NCI-H2029 (cell line): ENCODE results near the gene PGP.
A peak's percentile ranks its signal among the peaks of the same experiment; 100 is the strongest.
"Not testable (repeated sequence)": the region's sequence is repeated elsewhere in the genome, so short reads cannot be mapped to it uniquely, and the experiment has no call there.

Experiments
- DNase-seq: peaks from one replicate; lab custom pipeline; 2025; lab: John Stamatoyannopoulos, UW

PGP gene

DNA sequence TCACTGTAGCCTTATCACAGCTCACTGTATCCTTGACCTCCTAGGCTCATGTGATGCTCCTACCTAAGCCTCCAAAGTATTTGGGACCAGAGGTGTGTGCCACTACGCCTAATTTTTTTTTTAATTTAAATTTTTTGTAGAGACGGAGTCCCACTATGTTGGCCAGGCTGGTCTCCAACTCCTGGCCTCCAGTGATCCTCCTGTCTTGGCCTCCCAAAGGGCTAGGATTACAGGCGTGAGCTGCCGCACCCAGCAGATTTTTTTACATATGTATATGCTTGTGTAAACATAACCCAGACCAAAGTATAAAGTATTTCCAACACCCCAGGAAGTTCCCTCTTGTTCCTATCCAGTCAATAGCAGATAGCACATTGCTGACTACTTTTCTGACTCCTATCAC is 1.7 kb upstream of the PGP start:
- DNase-seq, result no peak

GRCh38 chr16:2213817-2214718 is 572 bp downstream of the PGP start:
- no peak for DNase-seq

- DNase-seq, result no peak
Observed at GRCh38 chr16:2212362-2213324, 2.0 kb downstream of the PGP start.

- DNase-seq, result no peak
Observed at GRCh38 chr16:2211923-2212347, 2.7 kb downstream of the PGP start.

DNA sequence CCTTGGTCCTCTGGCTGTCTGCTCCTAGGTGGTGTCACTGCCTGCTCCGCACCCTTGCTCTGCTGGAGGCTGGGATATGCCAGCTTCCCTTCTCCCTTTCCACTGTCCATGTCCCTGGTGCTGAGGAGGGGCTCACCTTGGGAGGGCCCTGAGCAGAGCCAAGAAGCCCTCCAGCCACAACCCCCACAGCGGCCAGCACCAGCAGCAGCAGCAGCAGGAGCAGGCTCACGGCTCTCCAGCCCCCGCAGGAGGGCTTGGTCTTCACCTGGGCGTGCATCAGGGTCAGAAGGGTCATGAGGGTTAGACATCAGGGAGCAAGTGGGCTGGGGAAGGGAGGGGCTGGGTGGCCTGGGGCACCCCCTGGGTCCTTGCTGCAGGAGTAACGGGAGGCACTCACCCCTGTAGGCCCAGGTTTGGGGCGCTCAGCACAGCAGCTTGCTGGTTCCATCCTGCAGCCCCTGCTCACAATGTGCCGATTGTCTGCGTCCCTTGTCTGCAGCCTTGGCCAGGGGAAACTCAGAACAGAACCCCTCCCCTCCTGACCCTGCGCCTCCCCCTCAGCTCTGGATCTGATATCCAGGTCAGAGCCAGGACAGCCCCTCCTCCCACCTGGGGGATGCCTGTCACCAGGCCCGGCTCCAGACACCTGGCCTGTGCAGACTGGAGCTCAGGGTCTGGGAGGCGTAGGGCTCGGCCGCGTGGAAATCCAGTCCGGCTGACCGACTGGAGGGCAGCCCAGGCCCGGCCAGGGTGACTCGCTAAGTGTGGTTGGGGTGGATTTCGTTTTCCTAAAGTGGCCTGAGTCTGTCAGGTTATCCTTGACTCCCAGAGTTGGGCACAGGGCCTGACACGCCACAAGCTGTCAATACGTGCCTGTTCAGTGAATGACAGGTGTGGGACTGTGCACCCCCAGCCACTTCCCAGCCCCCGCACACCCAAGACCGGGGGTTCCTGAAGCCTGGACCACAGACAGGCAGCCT is 4.0 kb downstream of the PGP start, which contains the start of gene BRICD5:
TSS of gene BRICD5 (minus strand) at position 478 of the 980 bp plus-strand sequence. CDS start at position 448, 30 bp downstream.
- DNase-seq, result no peak

DNA sequence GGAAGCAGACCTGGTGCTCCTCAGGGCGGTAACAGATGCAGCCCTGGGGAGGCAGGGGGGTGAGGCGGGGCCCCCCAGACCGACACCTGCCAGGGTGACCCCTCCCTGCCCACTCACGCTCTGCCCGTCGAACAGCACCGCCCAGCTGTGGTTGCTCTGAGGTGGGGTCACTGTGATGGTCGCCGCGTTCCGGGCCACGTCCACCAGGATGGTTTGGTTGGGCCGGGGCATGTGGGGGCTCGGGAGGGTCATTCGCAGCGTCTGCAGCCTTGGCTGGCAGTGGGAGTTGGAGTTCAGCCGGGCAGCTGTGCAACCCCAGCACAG is 4.7 kb downstream of the PGP start:
- DNase-seq, result no peak

DNA sequence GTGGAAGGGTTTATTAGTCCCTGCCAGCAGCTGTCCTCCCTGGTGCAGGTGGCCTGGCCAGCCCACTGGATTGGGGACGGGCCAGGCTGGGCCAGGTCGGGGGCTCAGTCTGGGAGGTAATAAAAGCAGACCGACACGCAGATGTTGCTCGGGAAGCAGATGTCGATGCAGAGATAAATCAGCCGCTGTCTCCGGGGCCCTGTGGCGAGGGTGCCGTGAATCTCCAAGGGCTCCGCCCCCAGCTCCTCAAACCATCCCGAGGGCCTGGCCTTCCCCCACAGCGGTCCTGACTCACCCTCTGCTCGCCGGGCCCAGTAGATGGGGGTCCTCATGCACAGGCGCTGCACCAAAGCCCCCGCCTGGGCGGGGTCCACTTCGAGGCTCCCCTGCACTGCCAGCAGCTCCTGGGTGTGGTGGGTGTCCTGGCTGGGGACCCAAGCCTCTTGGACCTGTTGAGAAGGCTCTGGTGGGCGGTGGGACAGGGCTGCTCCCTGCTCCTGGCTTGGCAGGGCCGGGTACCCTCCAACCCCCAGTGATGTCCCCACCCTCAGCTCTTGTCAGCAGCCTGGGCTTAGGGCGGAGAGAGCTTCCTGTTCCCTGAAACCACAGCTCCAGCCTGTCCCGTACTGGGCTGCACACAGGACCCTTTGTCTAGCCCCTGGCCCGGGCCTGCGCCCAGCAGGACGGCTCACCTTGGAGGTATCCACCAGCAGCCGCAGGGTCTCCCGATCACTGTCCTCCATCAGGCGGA is 5.2 kb downstream of the PGP start:
- no peak for DNase-seq

DNA sequence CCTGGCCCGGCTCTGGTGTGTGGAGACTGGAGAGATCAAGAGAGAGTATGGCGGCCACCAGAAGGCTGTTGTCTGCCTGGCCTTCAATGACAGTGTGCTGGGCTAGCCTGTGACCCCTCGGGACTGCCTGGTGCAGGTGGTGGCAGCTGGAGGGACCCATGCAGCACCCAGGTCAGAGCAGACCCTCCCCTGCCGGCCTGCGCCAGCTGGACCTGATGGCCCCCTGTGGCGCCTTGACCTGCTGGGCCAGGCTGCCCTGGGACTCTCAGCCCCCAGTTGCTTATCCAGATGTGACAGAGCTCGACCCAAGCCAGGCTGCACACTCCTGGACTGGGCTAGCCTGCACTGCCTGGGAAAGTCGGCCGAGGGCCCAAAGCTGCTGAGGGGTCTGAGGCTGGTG is 5.9 kb downstream of the PGP start:
- DNase-seq, result no peak

GRCh38 chr16:2208308-2208707 is 6.3 kb downstream of the PGP start:
- DNase-seq, result no peak

DNA sequence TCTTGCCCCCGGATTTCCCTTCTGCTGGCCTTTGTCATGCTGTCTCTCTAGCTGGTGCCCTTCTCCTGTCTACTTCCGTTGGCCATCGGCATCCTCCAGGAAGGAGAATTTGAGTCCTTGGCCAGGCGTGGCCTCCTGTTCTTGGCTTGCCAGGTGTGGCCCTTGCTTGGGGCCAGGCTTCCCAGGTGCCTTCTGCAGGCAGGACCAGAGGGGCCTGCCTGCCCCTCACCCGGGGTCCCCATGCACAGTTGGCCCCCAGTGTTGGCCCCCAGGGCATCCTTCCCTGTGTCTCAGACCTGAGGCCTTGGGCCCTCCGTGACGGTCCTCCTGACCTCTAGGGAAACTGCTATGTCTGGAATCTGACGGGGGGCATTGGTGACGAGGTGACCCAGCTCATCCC is 6.8 kb downstream of the PGP start:
- no peak for DNase-seq

DNA sequence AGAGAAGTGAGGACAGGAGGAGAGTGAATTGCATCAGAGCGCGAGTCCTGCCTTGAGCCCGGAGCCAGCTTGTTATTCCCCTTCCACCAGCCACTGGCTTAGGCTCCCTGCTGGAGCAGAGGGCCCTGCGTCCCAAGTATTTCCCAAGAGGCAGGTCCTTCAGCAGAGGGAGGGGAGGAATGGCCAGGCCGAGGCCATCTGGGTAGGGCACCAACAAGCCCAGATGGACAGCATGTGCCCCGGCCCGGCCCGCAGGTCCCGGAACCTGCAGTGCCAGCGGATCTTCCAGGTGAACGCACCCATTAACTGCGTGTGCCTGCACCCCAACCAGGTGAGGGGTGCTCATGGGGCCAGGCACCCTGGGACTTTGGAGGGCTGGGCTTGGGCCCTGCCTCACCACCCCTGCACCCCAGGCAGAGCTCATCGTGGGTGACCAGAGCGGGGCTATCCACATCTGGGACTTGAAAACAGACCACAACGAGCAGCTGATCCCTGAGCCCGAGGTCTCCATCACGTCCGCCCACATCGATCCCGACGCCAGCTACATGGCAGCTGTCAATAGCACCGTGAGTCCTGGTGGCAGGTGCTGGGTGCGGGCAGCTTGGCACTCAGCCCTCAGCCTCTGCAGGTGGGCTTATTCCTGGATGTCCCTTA is 7.7 kb downstream of the PGP start:
- no peak for DNase-seq

GRCh38 chr16:2206420-2206779 is 8.2 kb downstream of the PGP start:
- DNase-seq, result no peak

DNA sequence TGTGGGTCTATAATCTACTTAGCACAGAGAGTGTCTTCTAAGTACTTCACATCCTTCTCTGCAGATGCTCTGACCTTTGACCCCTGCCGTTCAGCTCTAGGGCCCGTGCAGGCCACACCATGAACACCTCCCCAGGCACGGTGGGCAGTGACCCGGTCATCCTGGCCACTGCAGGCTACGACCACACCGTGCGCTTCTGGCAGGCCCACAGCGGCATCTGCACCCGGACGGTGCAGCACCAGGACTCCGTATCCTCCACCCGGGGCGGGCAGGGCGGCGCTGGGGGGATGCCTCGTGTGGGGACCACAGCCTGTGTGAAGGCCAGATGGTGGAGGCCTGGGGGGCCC is 8.7 kb downstream of the PGP start:
- DNase-seq, result no peak

DNA sequence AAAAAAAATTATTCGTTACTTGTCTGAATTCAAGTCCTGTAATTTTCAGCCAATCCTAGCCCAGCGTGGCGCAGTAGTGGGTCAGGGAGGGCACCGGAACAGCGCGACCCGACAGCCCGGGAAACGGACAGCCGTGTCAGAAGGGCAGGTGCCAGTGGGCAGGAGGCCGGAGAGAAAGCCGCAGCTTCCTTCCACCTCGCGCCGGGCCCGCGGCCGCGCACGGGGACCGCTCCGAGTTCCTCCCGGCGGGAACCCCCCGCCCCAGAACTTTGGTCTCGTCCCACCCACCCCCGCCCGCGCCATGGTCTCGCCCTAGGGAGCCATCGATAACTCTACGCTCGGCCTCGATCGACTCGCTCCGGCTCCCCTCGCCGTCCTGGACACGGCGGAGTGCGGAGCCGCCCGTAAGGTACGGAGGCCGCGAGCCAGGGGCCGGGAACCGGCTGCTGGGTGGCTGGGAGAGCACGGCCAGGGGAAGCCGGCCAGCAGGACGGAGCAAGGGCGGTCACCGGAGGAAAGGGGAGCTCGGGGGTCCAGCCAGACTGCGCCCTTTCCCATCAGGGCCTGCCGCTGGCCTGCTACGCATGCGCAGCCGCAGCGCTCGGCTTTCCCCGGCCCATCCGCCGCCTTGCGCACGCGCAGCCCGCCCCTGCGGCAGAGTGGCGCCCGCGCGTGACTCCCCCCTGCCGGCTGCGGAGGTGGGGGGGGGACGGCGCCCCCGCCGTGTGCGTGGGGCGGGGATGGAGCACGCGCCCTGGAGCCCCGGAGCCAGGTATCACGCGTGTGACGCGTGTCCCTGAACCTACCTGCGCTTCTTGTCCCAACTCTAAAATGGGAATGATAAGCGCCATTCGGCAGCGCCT is 9.3 kb downstream of the PGP start, which contains the start of gene MLST8:
TSS of gene MLST8 (plus strand) at position 351 of the 863 bp plus-strand sequence. CDS start 632 bp downstream, outside the sequence.
- DNase-seq, result peak; percentile 66

DNA sequence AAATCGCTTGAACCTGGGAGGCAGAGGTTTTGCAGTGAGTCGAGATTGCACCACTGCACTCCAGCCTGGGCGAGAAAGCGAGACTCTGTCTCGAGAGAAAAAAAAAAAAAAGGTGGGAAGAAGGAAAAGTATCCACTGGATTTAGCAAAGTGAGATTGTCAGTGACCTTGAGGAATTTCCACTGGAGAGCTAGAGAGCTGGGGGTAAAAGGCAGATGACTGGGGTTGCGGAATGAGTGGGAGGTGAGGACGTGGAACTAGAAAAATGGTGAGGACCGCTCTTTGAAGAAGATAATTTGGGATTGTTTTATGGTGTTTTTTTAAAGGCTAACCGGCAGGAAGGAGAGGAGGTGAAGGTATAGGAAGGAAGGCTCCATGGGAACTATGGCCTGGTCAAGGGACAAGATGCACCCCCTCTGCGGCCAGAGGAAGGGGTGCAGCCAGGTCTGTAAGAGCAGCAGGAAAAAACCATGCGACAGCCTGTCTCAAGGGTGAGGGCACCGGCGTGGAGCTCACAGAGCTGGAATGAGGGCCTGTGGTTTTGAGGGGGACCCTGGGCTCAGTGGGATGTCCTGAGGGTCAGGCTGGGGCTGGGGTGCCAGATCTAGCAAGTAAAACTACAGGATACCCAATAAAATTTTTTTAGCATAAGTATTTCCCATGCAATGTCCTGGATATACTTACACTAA is 10.1 kb downstream of the PGP start:
- no peak for DNase-seq

- not testable (repeated sequence) for DNase-seq
Observed at GRCh38 chr16:2203119-2203688, 11.4 kb downstream of the PGP start.

DNA sequence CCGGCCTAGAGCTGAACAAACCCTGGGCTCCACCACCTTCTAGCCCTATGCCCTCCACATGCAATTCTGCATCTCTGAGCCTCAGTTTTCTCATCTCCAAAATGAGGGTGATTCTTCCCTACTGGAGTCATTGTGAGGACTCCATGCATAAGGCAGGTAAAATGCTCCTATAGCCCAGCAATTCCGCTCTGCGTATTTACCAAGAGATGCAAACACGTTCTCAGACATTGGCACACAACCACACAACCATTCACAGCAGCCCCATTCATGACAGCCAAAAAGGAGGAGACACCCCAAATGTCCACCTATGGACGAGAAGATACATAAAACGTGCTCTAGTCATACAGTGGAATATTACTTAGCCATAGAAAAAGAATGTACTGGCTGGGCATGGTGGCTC is 14.3 kb downstream of the PGP start:
- no peak for DNase-seq

- no peak for DNase-seq
Observed at GRCh38 chr16:2199621-2200139, 15.0 kb downstream of the PGP start.
